HepG2 (cell line): ENCODE data around the gene TXNDC16. TPM values are rescaled to one million over a fixed set of nuclear protein-coding genes. Genes with fewer than 3 reads are reported as not detected.

Source experiments
- ATAC-seq: fragments of 200-7000 bp; cut with Tn5 transposase; 3 replicates; pipeline ENCODE4 v1.9.1; 2020; ENCODE audit warnings: mild to moderate bottlenecking, moderate library complexity
- BruUV-seq: library from RNA; stranded (reverse); fragments of 400-500 nt; replicated peaks from 2 replicates; lab custom pipeline; 2021; lab: Mats Ljungman, UMichigan
- CTCF ChIA-PET: fragments of 300-600 bp; formaldehyde crosslinking; extraction: SDS; loops from one replicate; lab custom pipeline; 2021; ENCODE audit warnings: low total read pairs, inconsistent platforms, low intra/inter-chr PET ratio; lab: Yijun Ruan, JAX
- POLR2A ChIA-PET: fragments of 350-600 bp; sonication (Branson Sonifier 250); formaldehyde crosslinking; loops from one replicate; lab custom pipeline; 2020; ENCODE audit warnings: antibody characterized with exemption, inconsistent platforms; lab: Yijun Ruan, JAX
- DNase-seq: peaks from one replicate; pipeline ENCODE4 v3.0.0-alpha.2; 2015; ENCODE audit warnings: low spot score
- FAIRE-seq: peaks from 3 replicates; lab custom pipeline; 2011; peaks lifted over from hg19 to GRCh38; lab: Jason Lieb, UNC
- H2AFZ ChIP-seq: one replicate; pipeline ENCODE4 v1.6.1; 2011; ENCODE audit warnings: low read length, inconsistent platforms
- H3K27ac ChIP-seq: fragments of 300-600 bp; 3 replicates; pipeline ENCODE4 v1.8.0; 2011; ENCODE audit warnings: mixed run types, mild to moderate bottlenecking, mixed read lengths, low read length, inconsistent platforms; ENCODE audit not compliant: insufficient read depth; ENCODE audit errors: extremely low read length
- H3K27me3 ChIP-seq, 2 experiments: fragments of 200-600 bp in 1 of 2; 2 replicates in 1 of 2; 3 replicates in 1 of 2; pipeline versions ENCODE4 v1.6.0 to v1.8.0; 2011; ENCODE audit warnings: low read length in 2 of 2, mild to moderate bottlenecking in 2 of 2, moderate library complexity in 2 of 2, inconsistent platforms in 1 of 2; ENCODE audit not compliant: insufficient read depth in 2 of 2, control insufficient read depth in 1 of 2
- H3K36me3 ChIP-seq, 2 experiments: fragments of 200-600 bp in 1 of 2; replicated peaks in 1 of 2; 2 replicates in 1 of 2; 3 replicates in 1 of 2; pipeline versions ENCODE4 v1.5.1 to v1.8.0; 2011; ENCODE audit warnings: low read length in 2 of 2, inconsistent platforms in 1 of 2; ENCODE audit not compliant: insufficient read depth in 2 of 2, control insufficient read depth in 1 of 2
- H3K4me1 ChIP-seq: 2 replicates; pipeline ENCODE4 v1.5.1; 2012; ENCODE audit warnings: low read length, inconsistent platforms; ENCODE audit not compliant: insufficient read depth
- H3K4me2 ChIP-seq: 2 replicates; pipeline ENCODE4 v1.6.0; 2011; ENCODE audit warnings: low read depth, low read length, inconsistent platforms
- H3K4me3 ChIP-seq, 3 experiments: fragments of 200-600 bp in 1 of 3; sonication (generic), shearing (Covaris generic) in 1 of 3; replicated peaks in 1 of 3; 2 replicates each; pipeline ENCODE4 v1.5.1; 2011 to 2016; ENCODE audit warnings: low read length in 3 of 3, inconsistent platforms in 2 of 3, low read depth in 2 of 3, mild to moderate bottlenecking in 2 of 3, control low read depth in 1 of 3, mixed read lengths in 1 of 3; ENCODE audit not compliant: insufficient read depth in 1 of 3
- H3K79me2 ChIP-seq: one replicate; pipeline ENCODE4 v1.6.1; 2011; ENCODE audit warnings: low read length, inconsistent platforms; ENCODE audit not compliant: insufficient read depth
- H3K9ac ChIP-seq: 2 replicates; pipeline ENCODE4 v1.6.0; 2011; ENCODE audit warnings: mild to moderate bottlenecking, low read depth, low read length, inconsistent platforms; ENCODE audit not compliant: insufficient read depth
- H3K9me3 ChIP-seq: 2 replicates; pipeline ENCODE4 v1.5.1; 2012; ENCODE audit warnings: mild to moderate bottlenecking, low read length
- H4K20me1 ChIP-seq: 2 replicates; pipeline ENCODE4 v1.6.0; 2011; ENCODE audit warnings: inconsistent platforms, mild to moderate bottlenecking, low read length, moderate library complexity; ENCODE audit not compliant: insufficient read depth
- AHR ChIP-seq: IDR thresholded peaks from 2 replicates; pipeline ENCODE4 v1.6.1; 2018; ENCODE audit warnings: missing genetic modification reagents, missing compliant biosample characterization
- HMG20A ChIP-seq: IDR thresholded peaks from 2 replicates; pipeline ENCODE4 v1.6.1; 2016; ENCODE audit warnings: borderline replicate concordance
- NFRKB ChIP-seq: fragments of 450-650 bp; IDR thresholded peaks from 2 replicates; pipeline ENCODE4 v1.6.1; 2017
- RBM22 ChIP-seq: fragments of 200-400 bp; formaldehyde crosslinking; optimal IDR thresholded peaks from 2 replicates; pipeline ENCODE3; 2017; ENCODE audit warnings: mild to moderate bottlenecking, low read length, moderate library complexity
- ZNF317 ChIP-seq: sonication (generic); formaldehyde crosslinking; IDR thresholded peaks from 2 replicates; pipeline ENCODE4 v1.5.0; 2020; ENCODE audit warnings: mild to moderate bottlenecking, missing genetic modification reagents
- ZNF350 ChIP-seq: sonication (generic); formaldehyde crosslinking; IDR thresholded peaks from 2 replicates; pipeline ENCODE4 v1.4.0; 2020; ENCODE audit warnings: mild to moderate bottlenecking, low read depth, missing genetic modification reagents, borderline replicate concordance
- ZNF383 ChIP-seq: sonication (generic); formaldehyde crosslinking; IDR thresholded peaks from 2 replicates; pipeline ENCODE4 v1.4.0; 2020; ENCODE audit warnings: missing genetic modification reagents, mild to moderate bottlenecking, borderline replicate concordance
- ZNF552 ChIP-seq: sonication (generic); formaldehyde crosslinking; IDR thresholded peaks from 2 replicates; pipeline ENCODE4 v1.9.0; 2022; ENCODE audit warnings: missing genetic modification reagents, mild to moderate bottlenecking, borderline replicate concordance
- WGBS: methylation state at CpG from one replicate; pipeline ENCODE4 v1.1.6; 2017; ENCODE audit warnings: low lambda C conversion rate; 5-methylcytosine and 5-hydroxymethylcytosine counted together
- in situ Hi-C: cut with HindIII; loops from 2 replicates; pipeline ENCODE4 v1.10.0; 2017; ENCODE audit warnings: low pct_unique_long_range_greater_than_20kb; ENCODE audit not compliant: extremely low pct_ligation_motif_present
- intact Hi-C: fragments of 100-400 bp; cut with micrococcal nuclease; formaldehyde crosslinking; loops from one replicate; pipeline ENCODE4 v1.10.0; 2022; ENCODE audit not compliant: unreplicated experiment
- polyA plus RNA-seq, 8 experiments: library from polyadenylated mRNA; depleted of rRNA in 3 of 8; stranded (reverse) in 7 of 8; unstranded in 1 of 8; fragments of >200 nt; fragmentation: Illumina TruSeq in 4 of 8; extraction: Trizol in 4 of 8; gene quantifications; 2 replicates each; pipeline versions ENCODE4 v1.2.1 to v1.2.3, GENCODE V29; 2011 to 2016; ENCODE audit warnings: low read depth in 4 of 8, missing spikeins in 1 of 8, mixed read lengths in 1 of 8; ENCODE audit not compliant: insufficient read depth in 1 of 8
- total RNA-seq, 5 experiments: library from RNA; depleted of rRNA; stranded (reverse); fragments of >200 nt; fragmentation: Illumina TruSeq; extraction: Trizol; gene quantifications; 2 replicates each; pipeline ENCODE4 v1.2.3, GENCODE V29; 2016; ENCODE audit warnings: low read depth in 1 of 5
- TF ChIP-seq, protein P1 (sequence below): sonication (generic); formaldehyde crosslinking; IDR thresholded peaks from 2 replicates; pipeline ENCODE4 v1.4.0; 2020; ENCODE audit warnings: mild to moderate bottlenecking, missing genetic modification reagents
- TF ChIP-seq, protein P2 (sequence below): sonication (generic); formaldehyde crosslinking; conservative IDR thresholded peaks from 2 replicates; pipeline ENCODE4 v1.8.0; 2022; ENCODE audit warnings: low read depth, missing genetic modification reagents

The TXNDC16 gene
- total and polyA plus RNA-seq, 2 of the 13 experiments (the other 11 are each of a cell fraction or from before 2014, with no cell fraction given) = 4.6 to 6.2 TPM

DNA sequence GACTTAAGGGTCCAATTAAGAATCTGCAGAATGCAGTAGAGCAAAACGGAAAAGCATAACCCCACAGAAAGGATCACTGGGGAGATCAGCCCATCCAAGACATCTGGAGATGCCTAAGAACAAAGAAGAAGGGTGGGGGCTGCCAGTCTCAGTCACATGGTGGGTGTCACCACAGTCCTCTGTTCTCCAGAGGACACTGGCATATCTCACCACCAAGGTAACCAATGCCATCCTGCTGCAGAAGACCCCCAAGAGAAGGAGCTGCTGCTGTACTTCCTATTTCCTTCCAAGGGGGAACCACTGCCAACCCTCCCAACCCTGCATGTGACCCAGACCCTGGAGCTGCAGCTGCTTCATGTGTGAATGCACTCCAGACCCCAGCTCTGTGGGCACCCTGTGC lies 147.0 kb downstream of the TXNDC16 start:
- no peaks in the 10 kb centered on the region for H3K4me1 ChIP-seq
- H3K9me3 ChIP-seq = no peaks in the 10 kb centered on the region
- no peak overlapping the region for H3K27ac ChIP-seq
- no peak for FAIRE-seq
- WGBS = 0% methylated on average over 1 of the region's 1 CpG
- BruUV-seq = no TSS peak
- DNase-seq = no peak
- H3K4me3 ChIP-seq = no peak overlapping the region
- no peak for TF ChIP-seq HMG20A (CRISPR knock-in tag)
- TF ChIP-seq, protein P1, sequence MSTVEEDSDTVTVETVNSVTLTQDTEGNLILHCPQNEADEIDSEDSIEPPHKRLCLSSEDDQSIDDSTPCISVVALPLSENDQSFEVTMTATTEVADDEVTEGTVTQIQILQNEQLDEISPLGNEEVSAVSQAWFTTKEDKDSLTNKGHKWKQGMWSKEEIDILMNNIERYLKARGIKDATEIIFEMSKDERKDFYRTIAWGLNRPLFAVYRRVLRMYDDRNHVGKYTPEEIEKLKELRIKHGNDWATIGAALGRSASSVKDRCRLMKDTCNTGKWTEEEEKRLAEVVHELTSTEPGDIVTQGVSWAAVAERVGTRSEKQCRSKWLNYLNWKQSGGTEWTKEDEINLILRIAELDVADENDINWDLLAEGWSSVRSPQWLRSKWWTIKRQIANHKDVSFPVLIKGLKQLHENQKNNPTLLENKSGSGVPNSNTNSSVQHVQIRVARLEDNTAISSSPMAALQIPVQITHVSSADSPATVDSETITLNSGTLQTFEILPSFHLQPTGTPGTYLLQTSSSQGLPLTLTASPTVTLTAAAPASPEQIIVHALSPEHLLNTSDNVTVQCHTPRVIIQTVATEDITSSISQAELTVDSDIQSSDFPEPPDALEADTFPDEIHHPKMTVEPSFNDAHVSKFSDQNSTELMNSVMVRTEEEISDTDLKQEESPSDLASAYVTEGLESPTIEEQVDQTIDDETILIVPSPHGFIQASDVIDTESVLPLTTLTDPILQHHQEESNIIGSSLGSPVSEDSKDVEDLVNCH (CRISPR knock-in tag) = no peak
- TF ChIP-seq ZNF317 (CRISPR knock-in tag) = no peak
- TF ChIP-seq, protein P2, sequence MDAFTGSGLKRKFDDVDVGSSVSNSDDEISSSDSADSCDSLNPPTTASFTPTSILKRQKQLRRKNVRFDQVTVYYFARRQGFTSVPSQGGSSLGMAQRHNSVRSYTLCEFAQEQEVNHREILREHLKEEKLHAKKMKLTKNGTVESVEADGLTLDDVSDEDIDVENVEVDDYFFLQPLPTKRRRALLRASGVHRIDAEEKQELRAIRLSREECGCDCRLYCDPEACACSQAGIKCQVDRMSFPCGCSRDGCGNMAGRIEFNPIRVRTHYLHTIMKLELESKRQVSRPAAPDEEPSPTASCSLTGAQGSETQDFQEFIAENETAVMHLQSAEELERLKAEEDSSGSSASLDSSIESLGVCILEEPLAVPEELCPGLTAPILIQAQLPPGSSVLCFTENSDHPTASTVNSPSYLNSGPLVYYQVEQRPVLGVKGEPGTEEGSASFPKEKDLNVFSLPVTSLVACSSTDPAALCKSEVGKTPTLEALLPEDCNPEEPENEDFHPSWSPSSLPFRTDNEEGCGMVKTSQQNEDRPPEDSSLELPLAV (CRISPR knock-in tag) = no peak
- TF ChIP-seq ZNF350 (CRISPR knock-in tag) = no peak
- no peak for TF ChIP-seq ZNF383 (CRISPR knock-in tag)
- TF ChIP-seq RBM22 = no peak
- no peak for TF ChIP-seq AHR
- TF ChIP-seq ZNF552 = no peak
- TF ChIP-seq NFRKB = no peak
- ATAC-seq = no peak
- CTCF ChIA-PET = no interaction called here
- POLR2A ChIA-PET = no interaction called here
- no peak overlapping the region for H3K9ac ChIP-seq
- H3K4me2 ChIP-seq = no peak overlapping the region
- H3K79me2 ChIP-seq = no peaks in the 10 kb centered on the region
- in situ Hi-C loops (no loop called here), intact Hi-C loops (no loop called here)
- H4K20me1 ChIP-seq = no peaks in the 10 kb centered on the region
- H3K27me3 ChIP-seq = peaks cover 0 to 4% of the 10 kb centered on the region in 2 experiments; a peak in 1 of 5 replicates
- H2AFZ ChIP-seq = no peak overlapping the region
- H3K36me3 ChIP-seq = no peaks in the 10 kb centered on the region
